NCI-H2196 treated with DMSO at 0.1 percent for 48 hours (cell line): ENCODE data around the gene DAZAP1.
A peak's percentile ranks its signal among the peaks of the same experiment; 100 is the strongest.

ENCODE experiments used
- DNase-seq: peaks from one replicate; lab custom pipeline; 2025; ENCODE audit not compliant: unreplicated experiment; lab: John Stamatoyannopoulos, UW

Gene DAZAP1

GRCh38 chr19:1377176-1377964 is 30.0 kb upstream of the DAZAP1 start:
- no peak for DNase-seq

- no peak for DNase-seq
Measured at GRCh38 chr19:1377965-1378785, 29.2 kb upstream of the DAZAP1 start.

- no peak for DNase-seq
Measured at GRCh38 chr19:1379126-1379905, 28.1 kb upstream of the DAZAP1 start.

- no peak for DNase-seq
Measured at GRCh38 chr19:1379961-1380489, 27.4 kb upstream of the DAZAP1 start.

GRCh38 chr19:1382250-1382649 is 25.1 kb upstream of the DAZAP1 start:
- DNase-seq = no peak

- DNase-seq = no peak
Measured at GRCh38 chr19:1383017-1383311, 24.4 kb upstream of the DAZAP1 start.

- peak; percentile 47 for DNase-seq
Measured at GRCh38 chr19:1383312-1384084, 23.9 kb upstream of the DAZAP1 start, which contains the start of gene NDUFS7. TSS of gene NDUFS7 (plus strand) at chr19:1383907. CDS start at chr19:1383927, 20 bp downstream.

GRCh38 chr19:1384085-1384462 is 23.3 kb upstream of the DAZAP1 start:
- DNase-seq = no peak

- DNase-seq = no peak
Measured at GRCh38 chr19:1384478-1385110, 22.8 kb upstream of the DAZAP1 start.

GRCh38 chr19:1385816-1386215 is 21.6 kb upstream of the DAZAP1 start:
- DNase-seq = no peak

- no peak for DNase-seq
Measured at GRCh38 chr19:1386945-1387683, 20.3 kb upstream of the DAZAP1 start.

GRCh38 chr19:1387684-1388636 is 19.4 kb upstream of the DAZAP1 start:
- DNase-seq = peak; percentile 47

- no peak for DNase-seq
Measured at GRCh38 chr19:1388637-1389026, 18.8 kb upstream of the DAZAP1 start.

- no peak for DNase-seq
Measured at GRCh38 chr19:1389033-1389940, 18.1 kb upstream of the DAZAP1 start.

GRCh38 chr19:1390890-1391423 is 16.4 kb upstream of the DAZAP1 start:
- no peak for DNase-seq

GRCh38 chr19:1392407-1392806 is 15.0 kb upstream of the DAZAP1 start:
- no peak for DNase-seq

- DNase-seq = no peak
Measured at GRCh38 chr19:1392939-1393530, 14.4 kb upstream of the DAZAP1 start.
